Keratinocyte (primary cell): ENCODE data around the gene FUZ. TPM values are rescaled to one million over a fixed set of nuclear protein-coding genes. Genes with fewer than 3 reads are reported as not detected.

Experiments used
- DNase-seq: peaks from one replicate; pipeline ENCODE4 v3.0.0-alpha.2; 2011; ENCODE audit warnings: low read depth, missing footprints, low spot score
- FAIRE-seq: peaks from 2 replicates; lab custom pipeline; 2011; peaks lifted over from hg19 to GRCh38; lab: Jason Lieb, UNC
- H2AFZ ChIP-seq: 2 replicates; pipeline ENCODE4 v1.6.0; 2012; ENCODE audit warnings: low read length, control low read depth, inconsistent platforms; ENCODE audit not compliant: control insufficient read depth
- H3K27ac ChIP-seq: 2 replicates; pipeline ENCODE4 v1.5.1; 2011; ENCODE audit warnings: low read length; ENCODE audit not compliant: control insufficient read depth, insufficient read depth
- H3K27me3 ChIP-seq: 3 replicates; pipeline ENCODE4 v1.6.0; 2011; ENCODE audit warnings: low read length; ENCODE audit not compliant: control insufficient read depth, insufficient read depth; ENCODE audit errors: extremely low read depth
- H3K36me3 ChIP-seq, 2 experiments: 2 replicates in 1 of 2; 3 replicates in 1 of 2; pipeline ENCODE4 v1.5.1; 2011; ENCODE audit warnings: low read length in 2 of 2, mild to moderate bottlenecking in 1 of 2; ENCODE audit not compliant: control insufficient read depth in 2 of 2, insufficient read depth in 2 of 2; ENCODE audit errors: extremely low read depth in 1 of 2
- H3K4me1 ChIP-seq: 3 replicates; pipeline ENCODE4 v1.5.1; 2011; ENCODE audit warnings: low read length; ENCODE audit not compliant: control insufficient read depth, insufficient read depth; ENCODE audit errors: extremely low read depth
- H3K4me2 ChIP-seq: 3 replicates; pipeline ENCODE4 v1.6.0; 2011; ENCODE audit warnings: low read depth, low read length; ENCODE audit not compliant: control insufficient read depth, insufficient read depth; ENCODE audit errors: extremely low read depth
- H3K4me3 ChIP-seq, 3 experiments: fragments of 200-600 bp in 1 of 3; sonication (generic) in 1 of 3; 2 replicates in 2 of 3; 3 replicates in 1 of 3; pipeline ENCODE4 v1.5.1; 2011 to 2016; ENCODE audit warnings: low read length in 3 of 3, mild to moderate bottlenecking in 3 of 3, control low read depth in 2 of 3, inconsistent platforms in 1 of 3, low read depth in 1 of 3, mixed read lengths in 1 of 3, mixed run types in 1 of 3, moderate library complexity in 1 of 3; ENCODE audit not compliant: control insufficient read depth in 2 of 3, insufficient read depth in 2 of 3; ENCODE audit errors: extremely low read depth in 1 of 3
- H3K79me2 ChIP-seq: 2 replicates; pipeline ENCODE4 v1.6.0; 2012; ENCODE audit warnings: low read length; ENCODE audit not compliant: control insufficient read depth, insufficient read depth
- H3K9ac ChIP-seq: 3 replicates; pipeline ENCODE4 v1.6.0; 2011; ENCODE audit warnings: low read length; ENCODE audit not compliant: control insufficient read depth, insufficient read depth; ENCODE audit errors: extremely low read depth
- H3K9me1 ChIP-seq: 3 replicates; pipeline ENCODE4 v1.6.0; 2011; ENCODE audit warnings: low read length; ENCODE audit not compliant: control insufficient read depth, insufficient read depth; ENCODE audit errors: extremely low read depth
- H3K9me3 ChIP-seq: 2 replicates; pipeline ENCODE4 v1.5.1; 2012; ENCODE audit warnings: low read depth, low read length; ENCODE audit not compliant: control insufficient read depth
- H4K20me1 ChIP-seq: 3 replicates; pipeline ENCODE4 v1.6.0; 2011; ENCODE audit warnings: low read length; ENCODE audit not compliant: control insufficient read depth, insufficient read depth; ENCODE audit errors: extremely low read depth
- CTCF ChIP-seq, 3 experiments: IDR thresholded peaks in 1 of 3; conservative IDR thresholded peaks in 1 of 3; optimal IDR thresholded peaks in 1 of 3; 2 replicates in 2 of 3; 3 replicates in 1 of 3; pipeline versions ENCODE3 to v1.5.1; 2011; ENCODE audit warnings: low read length in 3 of 3, mild to moderate bottlenecking in 3 of 3, moderate library complexity in 2 of 3, control low read depth in 1 of 3, inconsistent platforms in 1 of 3; ENCODE audit not compliant: insufficient read depth in 2 of 3; ENCODE audit errors: extremely low read depth in 1 of 3
- EZH2 ChIP-seq: IDR thresholded peaks from one replicate; pipeline ENCODE4 v1.6.1; 2012; ENCODE audit warnings: inconsistent platforms, mild to moderate bottlenecking, low read length, moderate library complexity
- dilution Hi-C: fragments of 300-500 bp; cut with MboI; formaldehyde crosslinking; loops from one replicate; pipeline ENCODE4 v1.7.0; 2020; ENCODE audit warnings: low sequenced_read_pairs; ENCODE audit not compliant: extremely low pct_ligation_motif_present
- polyA plus RNA-seq, 5 experiments: library from polyadenylated mRNA; depleted of rRNA in 3 of 5; stranded (reverse) in 3 of 5; stranded (forward) in 1 of 5; unstranded in 1 of 5; fragments of >200 nt; gene quantifications; 1 replicate in 1 of 5; 2 replicates in 3 of 5; 3 replicates in 1 of 5; pipeline versions ENCODE4 v1.2.1 to v1.2.3, GENCODE V29; 2011 to 2012; ENCODE audit warnings: missing spikeins in 2 of 5, low read depth in 1 of 5, low replicate concordance in 1 of 5

The FUZ gene
- polyA plus RNA-seq, 1 donor (not counting 4 experiments of a cell fraction or from before 2014, with no cell fraction given), result 3.7 TPM

DNA sequence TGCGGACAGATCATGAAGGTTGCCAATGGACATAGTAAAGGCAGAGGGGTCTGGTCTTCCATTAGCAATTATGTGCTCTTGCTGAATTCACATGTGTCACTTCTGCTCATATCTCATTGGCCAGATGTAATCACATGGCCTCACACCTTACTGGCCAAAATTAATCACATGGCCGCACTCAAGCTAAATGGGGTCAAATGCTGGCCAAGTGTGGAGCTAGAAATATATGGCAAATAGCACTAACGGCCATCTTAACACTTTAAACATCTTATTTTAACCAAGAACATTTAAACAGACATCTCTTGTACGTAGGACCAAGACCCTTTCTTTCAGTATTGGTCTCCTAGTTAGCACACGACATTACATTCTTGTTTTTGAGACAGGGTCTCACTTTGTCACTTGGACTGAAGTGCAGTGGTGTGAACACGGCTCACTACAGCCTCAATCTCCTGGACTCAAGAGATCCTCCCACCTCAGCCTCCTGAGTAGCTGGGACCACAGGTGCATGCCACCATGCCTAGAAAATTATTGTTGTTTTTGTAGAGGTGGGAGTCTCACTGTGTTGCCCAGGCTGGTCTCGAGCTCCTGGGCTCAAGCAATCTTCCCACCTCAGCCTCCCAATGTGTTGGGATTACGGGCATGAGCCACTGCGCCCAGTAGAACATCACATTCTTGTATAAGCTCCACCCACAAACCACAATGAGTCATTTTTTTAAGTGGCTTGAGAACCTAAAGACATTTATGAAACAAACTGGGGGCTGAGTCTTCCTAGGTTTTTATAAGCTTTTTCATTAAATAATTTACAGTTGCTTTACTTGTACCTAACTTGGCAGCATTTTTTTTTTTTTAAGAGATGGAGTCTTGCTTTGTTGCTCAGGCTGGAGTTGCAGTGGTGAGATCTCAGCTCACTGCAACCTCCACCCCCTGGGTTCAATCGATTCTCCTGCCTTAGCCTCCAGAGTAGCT is 34.9 kb upstream of the FUZ start:
- H3K9ac ChIP-seq, result no peak overlapping the region
- no peak for TF ChIP-seq EZH2
- no peak for TF ChIP-seq CTCF (optimal IDR thresholded peaks at IDR 0.05 in 1 of 3, IDR thresholded peaks at IDR 0.05 in 1 of 3, conservative IDR thresholded peaks at IDR 0.05 in 1 of 3; ENCODE audit: extremely low read depth in 1 of 3, insufficient read depth in 2 of 3, low read length in 3 of 3)
- H3K9me1 ChIP-seq, result no peaks in the 10 kb centered on the region
- H3K36me3 ChIP-seq, result no peaks in the 10 kb centered on the region
- peaks cover 3% of the 10 kb centered on the region for H4K20me1 ChIP-seq
- H3K4me1 ChIP-seq, result peaks cover 24% of the 10 kb centered on the region
- H3K4me2 ChIP-seq, result peak overlapping the region; percentile 47
- H3K79me2 ChIP-seq, result peaks cover 9% of the 10 kb centered on the region
- no peaks in the 10 kb centered on the region for H3K27me3 ChIP-seq
- dilution Hi-C loops, result no loop called here
- H2AFZ ChIP-seq, result no peak overlapping the region
- peak overlapping the region; percentile 24 for H3K27ac ChIP-seq
- no peak overlapping the region for H3K4me3 ChIP-seq
- no peak for DNase-seq
- FAIRE-seq, result peak; percentile 49
- H3K9me3 ChIP-seq, result no peaks in the 10 kb centered on the region

- Histone ChIP-seq H3K4me1 (peaks cover 14% of the 10 kb centered on the region), H3K9me3 (no peaks in the 10 kb centered on the region), H3K9me1 (no peaks in the 10 kb centered on the region), H2AFZ (no peak overlapping the region), H3K27me3 (no peaks in the 10 kb centered on the region), H3K4me2 (no peak overlapping the region), H3K79me2 (no peaks in the 10 kb centered on the region), H4K20me1 (no peaks in the 10 kb centered on the region), H3K27ac (no peak overlapping the region), H3K36me3 (no peaks in the 10 kb centered on the region), H3K9ac (no peak overlapping the region), H3K4me3 (no peak overlapping the region)
- DNase-seq, result no peak
- FAIRE-seq, result no peak
- dilution Hi-C loops, result no loop called here
- TF ChIP-seq EZH2, result no peak
- TF ChIP-seq CTCF (optimal IDR thresholded peaks at IDR 0.05 in 1 of 3, IDR thresholded peaks at IDR 0.05 in 1 of 3, conservative IDR thresholded peaks at IDR 0.05 in 1 of 3; ENCODE audit: extremely low read depth in 1 of 3, insufficient read depth in 2 of 3, low read length in 3 of 3), result no peak
These were observed 33.3 kb upstream of the FUZ start for GRCh38 chr19:49846408-49846807.
